ENCODE data around the gene ARX. TPM values are rescaled to one million over a fixed set of nuclear protein-coding genes. Genes with fewer than 3 reads are reported as not detected.
A peak's percentile ranks its signal among the peaks of the same experiment; 100 is the strongest.

Gene ARX
- total RNA-seq, 1 experiment from 2014 or later = 0.24 TPM

GRCh38 chrX:24963823-24964222 lies 51.9 kb downstream of the ARX start:
- no peak overlapping the region for H2BK5ac ChIP-seq (ENCODE audit: insufficient read length, low read length)
- no peak overlapping the region for H4K91ac ChIP-seq (ENCODE audit: insufficient read length, low read depth, low read length)
- no CpG with 5 or more reads among the region's 2 CpGs for WGBS (ENCODE audit: extremely low coverage, insufficient read length, low lambda C conversion rate)
- H3K79me2 ChIP-seq (ENCODE audit: insufficient read depth, low read length) = no peaks in the 10 kb centered on the region
- H3K27me3 Mint-ChIP-seq (ENCODE audit: low read depth) = no peaks in the 10 kb centered on the region
- H4K8ac ChIP-seq (replicated peaks; ENCODE audit: insufficient read length, low read depth, low read length) = no peak overlapping the region
- H3K18ac ChIP-seq (ENCODE audit: insufficient read length, low read depth, low read length) = no peak overlapping the region
- no peaks in the 10 kb centered on the region for H3K23me2 ChIP-seq (ENCODE audit: insufficient read length, low read depth, low read length, poor library complexity, severe bottlenecking)
- H3K36me3 Mint-ChIP-seq (ENCODE audit: insufficient read depth in 1 of 3, low read depth in 3 of 3) = peaks cover 0 to 2% (median 0%) of the 10 kb centered on the region in 3 experiments; a peak in 1 of 7 replicates
- no peaks in the 10 kb centered on the region for H3K27me3 ChIP-seq (ENCODE audit: insufficient read depth, low read length)
- no peak overlapping the region for H3K9ac ChIP-seq (ENCODE audit: extremely low read depth, insufficient read length, low read length)
- no peaks in the 10 kb centered on the region for H3K9me3 Mint-ChIP-seq
- no peak for DNase-seq
- H3K4ac ChIP-seq (ENCODE audit: low read depth, low read length) = no peak overlapping the region
- no peak overlapping the region for H3K56ac ChIP-seq (ENCODE audit: insufficient read length, low read depth, low read length)
- H3K23ac ChIP-seq (ENCODE audit: insufficient read length, low read depth, low read length) = no peak overlapping the region
- H2BK12ac ChIP-seq (ENCODE audit: insufficient read length, low read depth, low read length) = no peak overlapping the region
- no peaks in the 10 kb centered on the region for H3K79me1 ChIP-seq (ENCODE audit: insufficient read depth, low read depth, low read length, poor library complexity, severe bottlenecking)
- H3K9me3 ChIP-seq (ENCODE audit: control insufficient read depth, low read depth, low read length) = no peaks in the 10 kb centered on the region
- H2BK120ac ChIP-seq (ENCODE audit: low read depth, low read length, poor library complexity, severe bottlenecking) = no peak overlapping the region
- no peaks in the 10 kb centered on the region; the same call in 1 of the 2 replicates for H3K4me1 ChIP-seq (ENCODE audit: insufficient read depth, low read length)
- H3K14ac ChIP-seq (ENCODE audit: insufficient read depth, low read length) = no peak overlapping the region
- H3T11ph ChIP-seq (ENCODE audit: low read length) = no peak overlapping the region
- no peak overlapping the region for H2AFZ ChIP-seq (ENCODE audit: low read length)
- no peak overlapping the region for H2AK5ac ChIP-seq (ENCODE audit: insufficient read length, low read length)
- H3K27ac ChIP-seq (ENCODE audit: insufficient read length, low read depth, low read length) = no peak overlapping the region
- peaks cover 19 to 24% of the 10 kb centered on the region in 2 experiments for H3K4me1 Mint-ChIP-seq
- H4K5ac ChIP-seq (ENCODE audit: insufficient read length, low read depth, low read length) = no peak overlapping the region
- H2BK15ac ChIP-seq (ENCODE audit: low read depth, low read length) = no peak overlapping the region
- H4K20me1 ChIP-seq (ENCODE audit: control insufficient read depth, insufficient read depth, insufficient read length) = no peaks in the 10 kb centered on the region
- H2BK20ac ChIP-seq (ENCODE audit: low read depth, low read length, poor library complexity, severe bottlenecking) = no peak overlapping the region
- 0 out of 7 replicates have a peak overlapping the region, but pooled peaks of 1 of the 3 experiments have one; percentile 49 for H3K27ac Mint-ChIP-seq
- no peak overlapping the region for H3K4me3 Mint-ChIP-seq
- H3K4me2 ChIP-seq (ENCODE audit: insufficient read depth, insufficient read length, low read length) = no peak overlapping the region
- TF ChIP-seq CTCF (conservative IDR thresholded peaks at IDR 0.05) = no peak
